GM12864 (cell line): ENCODE data around the gene LRBA.

ENCODE experiments used
- DNase-seq: peaks from one replicate; pipeline ENCODE4 v3.0.0-alpha.2; 2011; ENCODE audit warnings: low read depth
- H3K4me3 ChIP-seq: 2 replicates; pipeline ENCODE4 v1.5.1; 2011; ENCODE audit warnings: mild to moderate bottlenecking, low read depth, low read length, control low read depth
- CTCF ChIP-seq: IDR thresholded peaks from 2 replicates; pipeline ENCODE4 v1.5.1; 2011; ENCODE audit warnings: low read depth, mild to moderate bottlenecking, moderate library complexity, low read length, control low read depth, inconsistent platforms; ENCODE audit errors: missing control alignments

LRBA gene

DNA sequence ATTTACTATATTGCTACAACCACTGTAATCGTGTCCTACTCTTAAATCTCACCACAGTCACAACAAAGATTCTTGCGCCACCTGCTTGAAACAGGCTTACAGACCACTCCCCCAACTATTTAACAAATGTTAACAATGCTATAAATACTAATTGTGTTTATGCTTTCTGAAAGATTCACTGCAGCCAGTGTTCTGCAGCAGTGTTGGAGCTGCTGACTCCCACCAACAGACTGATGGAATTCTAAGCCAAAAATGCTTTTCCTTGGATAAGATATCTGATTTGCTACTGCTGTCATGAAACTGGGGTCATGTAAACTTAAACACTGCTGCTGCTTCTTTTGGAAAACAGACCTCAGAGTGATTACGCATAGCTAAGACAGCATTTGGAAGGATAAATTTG is 677.4 kb downstream of the LRBA start:
- no peak overlapping the region for H3K4me3 ChIP-seq
- DNase-seq: no peak
- no peak for TF ChIP-seq CTCF

- no peak overlapping the region for H3K4me3 ChIP-seq
- no peak for DNase-seq
- TF ChIP-seq CTCF: no peak
Measured at GRCh38 chr4:150336676-150337412, 678.2 kb downstream of the LRBA start.

GRCh38 chr4:150332961-150333360 is 682.1 kb downstream of the LRBA start:
- no peak overlapping the region for H3K4me3 ChIP-seq
- TF ChIP-seq CTCF: no peak
- no peak for DNase-seq

DNA sequence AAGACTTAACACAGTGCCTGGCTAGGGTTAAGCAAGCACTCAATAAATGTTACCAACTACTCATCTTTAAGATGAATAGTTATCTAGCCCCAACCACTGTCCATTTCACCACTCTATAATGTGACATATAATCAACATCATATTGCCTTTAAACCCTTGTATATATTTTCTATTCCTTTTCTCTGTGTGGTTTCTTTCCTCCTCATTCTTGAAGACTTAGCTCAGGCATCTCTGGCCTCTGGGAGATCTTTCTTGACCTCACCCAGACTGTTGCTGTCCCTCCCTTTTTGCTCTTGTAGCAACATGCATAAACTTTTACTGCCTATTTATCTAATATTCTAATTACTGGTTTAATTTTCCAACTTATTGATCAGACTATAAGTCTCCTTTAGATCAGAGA is 683.0 kb downstream of the LRBA start:
- no peak for TF ChIP-seq CTCF
- no peak for DNase-seq
- H3K4me3 ChIP-seq: no peak overlapping the region

DNA sequence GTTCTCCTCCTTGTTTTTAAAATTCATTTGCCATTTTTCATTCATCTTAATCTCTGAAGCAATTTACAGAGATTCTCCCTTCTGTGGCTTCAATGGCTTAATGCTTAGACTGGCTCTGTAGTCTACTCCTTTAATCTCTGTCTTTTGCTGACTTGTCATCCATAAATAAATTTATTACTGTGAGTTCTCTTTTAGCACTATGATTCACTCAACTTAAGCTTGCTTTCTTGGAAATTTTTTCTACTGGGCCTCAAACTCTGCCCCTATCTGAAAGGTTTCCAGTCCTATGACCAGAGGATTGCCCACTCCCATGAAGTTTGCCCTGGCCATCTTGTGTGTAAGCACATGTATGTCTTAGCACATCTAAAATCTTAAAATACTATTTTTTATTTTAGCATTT is 685.7 kb downstream of the LRBA start:
- DNase-seq: no peak
- H3K4me3 ChIP-seq: no peak overlapping the region
- no peak for TF ChIP-seq CTCF

DNA sequence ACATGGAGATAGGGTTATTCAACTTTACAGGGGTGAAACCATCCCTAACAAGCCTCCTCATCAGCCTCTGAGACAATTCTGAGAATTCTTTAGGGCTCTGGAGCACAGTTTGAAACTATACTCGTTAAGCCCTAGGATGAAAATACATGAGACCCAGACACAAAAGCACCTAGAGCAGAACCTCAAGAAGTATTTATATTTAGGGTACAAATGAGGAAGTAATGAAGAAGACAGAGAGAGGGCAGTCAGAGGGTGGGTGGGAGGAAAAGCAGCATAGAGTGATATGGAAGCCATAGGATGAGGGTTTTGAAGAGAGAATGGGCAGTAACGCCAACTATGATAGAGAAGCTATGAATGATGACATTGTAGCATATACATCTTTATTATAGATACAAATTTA is 686.6 kb downstream of the LRBA start:
- no peak for TF ChIP-seq CTCF
- no peak for DNase-seq
- no peak overlapping the region for H3K4me3 ChIP-seq

GRCh38 chr4:150327262-150327780 is 687.8 kb downstream of the LRBA start:
- no peak overlapping the region for H3K4me3 ChIP-seq
- no peak for TF ChIP-seq CTCF
- no peak for DNase-seq
